Fibroblast of lung (primary cell): ENCODE measurements around the gene SCFD2.

Source experiments
- CTCF ChIP-seq, 2 donors: IDR thresholded peaks in 1 of 2; conservative IDR thresholded peaks in 1 of 2; 1 replicate in 1 of 2; 2 replicates in 1 of 2; pipeline ENCODE4 v1.5.1; 2011 to 2012; ENCODE audit warnings: low read length in 2 of 2, control low read depth in 1 of 2, inconsistent platforms in 1 of 2, low read depth in 1 of 2, mild to moderate bottlenecking in 1 of 2
- EZH2 ChIP-seq: IDR thresholded peaks from 2 replicates; pipeline ENCODE4 v1.5.1; 2012; ENCODE audit warnings: low read length, control low read depth, mild to moderate bottlenecking; ENCODE audit errors: missing control alignments

- TF ChIP-seq CTCF (conservative IDR thresholded peaks at IDR 0.05 in 1 of 2, IDR thresholded peaks at IDR 0.05 in 1 of 2; ENCODE audit: low read depth in 1 of 2, low read length in 2 of 2) = no peak
- TF ChIP-seq EZH2 = no peak
These were observed 367.4 kb downstream of the SCFD2 start for GRCh38 chr4:52998413-52998812.
